OCI-LY1 (cell line): ENCODE results near the gene NFIA.

Source experiments
- H2AFZ ChIP-seq: fragments of 200-600 bp; sonication (generic), shearing (Covaris generic); 2 replicates; pipeline ENCODE4 v1.6.0; 2014; ENCODE audit warnings: antibody characterized with exemption, mild to moderate bottlenecking, low read length
- H3F3A ChIP-seq: fragments of 200-600 bp; sonication (generic), shearing (Covaris generic); 2 replicates; pipeline ENCODE4 v1.6.0; 2014; ENCODE audit warnings: mild to moderate bottlenecking, antibody characterized with exemption, low read length, moderate library complexity; ENCODE audit not compliant: insufficient read depth
- H3K27ac ChIP-seq: fragments of 200-600 bp; sonication (generic); 2 replicates; pipeline ENCODE4 v1.5.1; 2014; ENCODE audit warnings: low read length, mixed run types, mild to moderate bottlenecking, low read depth; ENCODE audit not compliant: poor library complexity, severe bottlenecking
- H3K27me3 ChIP-seq: fragments of 200-600 bp; sonication (generic); 2 replicates; pipeline ENCODE4 v1.6.0; 2014; ENCODE audit warnings: antibody characterized with exemption, mild to moderate bottlenecking, low read length, moderate library complexity; ENCODE audit not compliant: insufficient read depth
- H3K36me3 ChIP-seq: fragments of 200-600 bp; sonication (generic); 2 replicates; pipeline ENCODE4 v1.6.1; 2014; ENCODE audit warnings: mild to moderate bottlenecking, antibody characterized with exemption, low read length, moderate library complexity, mixed read lengths; ENCODE audit not compliant: insufficient read depth
- H3K4me1 ChIP-seq: fragments of 200-600 bp; sonication (generic); 2 replicates; pipeline ENCODE4 v1.5.1; 2014; ENCODE audit warnings: mild to moderate bottlenecking, low read length, moderate library complexity; ENCODE audit not compliant: insufficient read depth, severe bottlenecking
- H3K4me2 ChIP-seq: fragments of 200-600 bp; sonication (generic), shearing (Covaris generic); 2 replicates; pipeline ENCODE4 v1.6.1; 2014; ENCODE audit warnings: low read length
- H3K4me3 ChIP-seq: fragments of 200-600 bp; sonication (generic); 2 replicates; pipeline ENCODE4 v1.5.1; 2014; ENCODE audit warnings: low read length, low read depth, mild to moderate bottlenecking, mixed read lengths; ENCODE audit not compliant: poor library complexity, severe bottlenecking
- H3K79me2 ChIP-seq: fragments of 200-600 bp; shearing (Covaris generic); 2 replicates; pipeline ENCODE4 v1.6.1; 2016; ENCODE audit warnings: mixed run types, low read length, mixed read lengths; ENCODE audit not compliant: insufficient read depth
- H3K9ac ChIP-seq: fragments of 200-600 bp; sonication (generic), shearing (Covaris generic); 2 replicates; pipeline ENCODE4 v1.6.1; 2014; ENCODE audit warnings: mild to moderate bottlenecking, low read length, mixed read lengths
- H3K9me2 ChIP-seq: fragments of 200-600 bp; sonication (generic), shearing (Covaris generic); 2 replicates; pipeline ENCODE4 v1.6.1; 2014; ENCODE audit warnings: low read depth, mild to moderate bottlenecking, low read length, mixed read lengths
- H3K9me3 ChIP-seq: fragments of 200-600 bp; shearing (Covaris generic); 2 replicates; pipeline ENCODE4 v1.6.1; 2014; ENCODE audit warnings: low read length, mixed read lengths
- H4K20me1 ChIP-seq: fragments of 200-600 bp; sonication (generic), shearing (Covaris generic); 2 replicates; pipeline ENCODE4 v1.6.0; 2016; ENCODE audit warnings: mild to moderate bottlenecking, low read length; ENCODE audit not compliant: insufficient read depth
- CTCF ChIP-seq: fragments of 200-600 bp; sonication (generic), shearing (Covaris generic); IDR thresholded peaks from 2 replicates; pipeline ENCODE4 v1.5.1; 2017; ENCODE audit warnings: mild to moderate bottlenecking, antibody characterized with exemption, low read length, moderate library complexity, mixed read lengths
- EZH2 ChIP-seq: fragments of 200-600 bp; sonication (generic), shearing (Covaris generic); IDR thresholded peaks from 2 replicates; pipeline ENCODE4 v1.8.0; 2017; ENCODE audit warnings: borderline replicate concordance, mixed run types, mild to moderate bottlenecking, antibody characterized with exemption, low read length, moderate library complexity, mixed read lengths

NFIA gene

GRCh38 chr1:61374156-61374555, 291.8 kb downstream of the NFIA start:
- Histone ChIP-seq H2AFZ (no peak overlapping the region), H3F3A (no peaks in the 10 kb centered on the region), H3K4me3 (no peak overlapping the region), H3K27ac (no peak overlapping the region), H3K9me3 (no peaks in the 10 kb centered on the region), H3K9me2 (no peaks in the 10 kb centered on the region), H3K4me2 (no peak overlapping the region), H3K9ac (no peak overlapping the region), H3K79me2 (no peaks in the 10 kb centered on the region), H3K27me3 (no peaks in the 10 kb centered on the region), H4K20me1 (no peaks in the 10 kb centered on the region), H3K4me1 (no peaks in the 10 kb centered on the region), H3K36me3 (peaks cover 4% of the 10 kb centered on the region; the same call in 1 of the 2 replicates)
- TF ChIP-seq EZH2 (no peak), CTCF (no peak)

GRCh38 chr1:61375082-61375880, 292.9 kb downstream of the NFIA start:
- Histone ChIP-seq H3K9me3 (no peaks in the 10 kb centered on the region), H2AFZ (no peak overlapping the region), H4K20me1 (no peaks in the 10 kb centered on the region)

GRCh38 chr1:61376151-61376550, 293.8 kb downstream of the NFIA start:
- Histone ChIP-seq H4K20me1 (no peaks in the 10 kb centered on the region), H3K4me2 (no peak overlapping the region), H3K27ac (no peak overlapping the region), H3K4me3 (no peak overlapping the region), H3K27me3 (no peaks in the 10 kb centered on the region), H3K9me3 (no peaks in the 10 kb centered on the region), H3K9me2 (no peaks in the 10 kb centered on the region), H3K36me3 (no peaks in the 10 kb centered on the region), H3K79me2 (no peaks in the 10 kb centered on the region), H2AFZ (no peak overlapping the region), H3K9ac (no peak overlapping the region), H3F3A (no peaks in the 10 kb centered on the region), H3K4me1 (no peaks in the 10 kb centered on the region)
- TF ChIP-seq CTCF (no peak), EZH2 (no peak)

More at GRCh38 chr1:61375082-61375880, 292.9 kb downstream of the NFIA start:
- H3K4me3 ChIP-seq: no peak overlapping the region
- H3K79me2 ChIP-seq: no peaks in the 10 kb centered on the region
- no peak overlapping the region for H3K4me2 ChIP-seq
- TF ChIP-seq CTCF: no peak
- TF ChIP-seq EZH2: no peak
- H3K9me2 ChIP-seq: no peaks in the 10 kb centered on the region
- no peaks in the 10 kb centered on the region for H3K27me3 ChIP-seq
- no peaks in the 10 kb centered on the region for H3F3A ChIP-seq
- H3K36me3 ChIP-seq: 0 out of 2 replicates have a peak, but pooled peaks cover under 1% of the 10 kb centered on the region
- H3K4me1 ChIP-seq: no peaks in the 10 kb centered on the region
- no peak overlapping the region for H3K9ac ChIP-seq
- no peak overlapping the region for H3K27ac ChIP-seq
